Mesendoderm (in vitro differentiated cells): ENCODE measurements around the gene CENPI.

ENCODE experiments used
- DNase-seq: peaks from one replicate; pipeline ENCODE4 v3.0.0; 2013
- H2AK5ac ChIP-seq: 2 replicates; pipeline ENCODE4 v1.6.1; 2013; ENCODE audit warnings: low read length, inconsistent platforms
- H2BK120ac ChIP-seq: 2 replicates; pipeline ENCODE4 v1.6.1; 2013; ENCODE audit warnings: low read depth, mild to moderate bottlenecking, low read length, moderate library complexity, mixed read lengths
- H2BK15ac ChIP-seq: replicated peaks from 2 replicates; pipeline ENCODE4 v1.6.1; 2013; ENCODE audit warnings: low read depth, mild to moderate bottlenecking, moderate library complexity
- H2BK5ac ChIP-seq: 2 replicates; pipeline ENCODE4 v1.6.1; 2013; ENCODE audit warnings: low read length, inconsistent platforms
- H3K18ac ChIP-seq: 2 replicates; pipeline ENCODE4 v1.6.1; 2013; ENCODE audit warnings: mild to moderate bottlenecking, low read length, mixed read lengths
- H3K23ac ChIP-seq: one replicate; pipeline ENCODE4 v1.6.1; 2013; ENCODE audit warnings: low read length
- H3K27ac ChIP-seq: 2 replicates; pipeline ENCODE4 v1.5.1; 2013; ENCODE audit warnings: low read depth, mild to moderate bottlenecking, inconsistent platforms, low read length, moderate library complexity
- H3K27me3 ChIP-seq: 2 replicates; pipeline ENCODE4 v1.6.1; 2013; ENCODE audit warnings: low read length, control low read depth, mild to moderate bottlenecking, inconsistent platforms; ENCODE audit not compliant: insufficient read depth, poor library complexity
- H3K36me3 ChIP-seq: 2 replicates; pipeline ENCODE4 v1.6.1; 2013; ENCODE audit warnings: low read length, inconsistent platforms; ENCODE audit not compliant: control insufficient read depth, insufficient read depth
- H3K4ac ChIP-seq: one replicate; pipeline ENCODE4 v1.6.1; 2013; ENCODE audit warnings: low read depth, mild to moderate bottlenecking, low read length, moderate library complexity
- H3K4me1 ChIP-seq: 2 replicates; pipeline ENCODE4 v1.6.1; 2013; ENCODE audit warnings: low read depth, low read length, inconsistent platforms; ENCODE audit not compliant: control insufficient read depth
- H3K4me2 ChIP-seq: 2 replicates; pipeline ENCODE4 v1.6.1; 2013; ENCODE audit warnings: low read length
- H3K4me3 ChIP-seq: 2 replicates; pipeline ENCODE4 v1.5.1; 2013; ENCODE audit warnings: mild to moderate bottlenecking, low read length
- H3K56ac ChIP-seq: one replicate; pipeline ENCODE4 v1.6.1; 2013; ENCODE audit warnings: low read length
- H3K79me1 ChIP-seq: 2 replicates; pipeline ENCODE4 v1.6.1; 2013; ENCODE audit warnings: low read length, inconsistent platforms
- H3K79me2 ChIP-seq: 2 replicates; pipeline ENCODE4 v1.6.1; 2013; ENCODE audit warnings: mild to moderate bottlenecking, low read length; ENCODE audit not compliant: control insufficient read depth, insufficient read depth
- H3K9ac ChIP-seq: 2 replicates; pipeline ENCODE4 v1.6.1; 2013; ENCODE audit warnings: low read length, inconsistent platforms
- H4K5ac ChIP-seq: one replicate; pipeline ENCODE4 v1.6.1; 2013; ENCODE audit warnings: low read length
- H4K8ac ChIP-seq: one replicate; pipeline ENCODE4 v1.6.1; 2013; ENCODE audit warnings: low read depth, mild to moderate bottlenecking, control low read depth, low read length, moderate library complexity
- WGBS: extraction: QIAGEN DNeasy Blood & Tissue Kit; methylation state at CpG from one replicate; pipeline ENCODE4 v1.1.7; 2013; ENCODE audit warnings: low lambda C conversion rate, missing lambda C conversion rate; ENCODE audit not compliant: insufficient coverage; ENCODE audit errors: extremely low coverage; 5-methylcytosine and 5-hydroxymethylcytosine counted together

CENPI gene

DNA sequence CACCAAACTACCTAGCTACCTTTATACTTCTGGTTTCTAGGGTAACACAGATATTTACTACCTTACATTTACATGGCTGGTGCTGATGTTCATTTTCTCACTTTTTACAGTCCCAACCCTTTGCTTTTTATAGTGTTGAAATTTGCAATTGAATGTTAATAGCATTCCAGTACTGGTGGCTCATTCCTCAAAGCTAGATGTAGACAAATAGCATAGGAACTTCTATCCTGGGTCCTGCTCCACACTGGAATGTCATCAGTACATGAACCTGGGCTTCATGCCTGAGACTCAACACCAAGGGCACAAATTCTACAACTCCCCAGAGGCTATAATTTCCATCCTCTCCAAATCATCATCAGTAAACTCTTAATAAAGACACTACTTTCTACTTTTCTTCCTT, 35.8 kb upstream of the CENPI start:
- Histone ChIP-seq H2AK5ac (no peak overlapping the region), H2BK120ac (no peak overlapping the region), H3K9ac (no peak overlapping the region), H2BK5ac (no peak overlapping the region), H3K79me2 (no peaks in the 10 kb centered on the region), H3K36me3 (no peaks in the 10 kb centered on the region), H3K27me3 (no peaks in the 10 kb centered on the region), H3K18ac (no peak overlapping the region), H4K8ac (no peak overlapping the region), H3K23ac (no peak overlapping the region), H3K4ac (no peak overlapping the region), H3K79me1 (no peaks in the 10 kb centered on the region), H3K4me1 (no peaks in the 10 kb centered on the region), H3K4me3 (no peak overlapping the region), H3K56ac (no peak overlapping the region), H3K4me2 (no peak overlapping the region), H3K27ac (no peak overlapping the region), H2BK15ac (no peak overlapping the region), H4K5ac (no peak overlapping the region)
- DNase-seq: peak; percentile 10

- H3K4me2 ChIP-seq: no peak overlapping the region
- WGBS: no CpG with 5 or more reads among the region's 3 CpGs
- H3K4ac ChIP-seq: no peak overlapping the region
- H2BK120ac ChIP-seq: no peak overlapping the region
- H2AK5ac ChIP-seq: no peak overlapping the region
- no peaks in the 10 kb centered on the region for H3K36me3 ChIP-seq
- no peak overlapping the region for H3K4me3 ChIP-seq
- H2BK15ac ChIP-seq: no peak overlapping the region
- no peak overlapping the region for H3K27ac ChIP-seq
- no peak overlapping the region for H2BK5ac ChIP-seq
- no peak overlapping the region for H3K56ac ChIP-seq
- no peaks in the 10 kb centered on the region for H3K4me1 ChIP-seq
- no peaks in the 10 kb centered on the region for H3K79me2 ChIP-seq
- H4K8ac ChIP-seq: no peak overlapping the region
- no peak overlapping the region for H3K23ac ChIP-seq
- H3K79me1 ChIP-seq: no peaks in the 10 kb centered on the region
- no peaks in the 10 kb centered on the region for H3K27me3 ChIP-seq
- no peak overlapping the region for H4K5ac ChIP-seq
- no peak overlapping the region for H3K9ac ChIP-seq
- no peak overlapping the region for H3K18ac ChIP-seq
- DNase-seq: no peak
These were observed 26.4 kb upstream of the CENPI start for GRCh38 chrX:101071582-101071981.

- Histone ChIP-seq H3K36me3 (no peaks in the 10 kb centered on the region), H3K56ac (peak within 1 kb of the TSS; percentile 29), H4K5ac (no peak within 1 kb of the TSS), H3K23ac (no peak within 1 kb of the TSS), H3K27me3 (no peaks in the 10 kb centered on the region), H3K27ac (no peak within 1 kb of the TSS), H3K79me1 (no peaks in the 10 kb centered on the region), H3K18ac (no peak within 1 kb of the TSS), H3K79me2 (no peaks in the 10 kb centered on the region), H3K4me1 (no peaks in the 10 kb centered on the region), H3K4me2 (peak within 1 kb of the TSS; percentile 42), H2BK5ac (no peak within 1 kb of the TSS), H4K8ac (no peak within 1 kb of the TSS), H3K4me3 (peak within 1 kb of the TSS; percentile 18), H2BK15ac (no peak within 1 kb of the TSS), H3K4ac (no peak within 1 kb of the TSS), H2AK5ac (no peak within 1 kb of the TSS), H2BK120ac (no peak within 1 kb of the TSS), H3K9ac (peak within 1 kb of the TSS; percentile 9)
- no CpG with 5 or more reads among the region's 23 CpGs for WGBS
- peak; percentile 49 for DNase-seq
These were observed 19.0 kb upstream of the CENPI start, which contains the start of gene TMEM35A for GRCh38 chrX:101078716-101079598. TSS of gene TMEM35A (plus strand) at chrX:101078879. CDS start at chrX:101079003, 124 bp downstream.

DNA sequence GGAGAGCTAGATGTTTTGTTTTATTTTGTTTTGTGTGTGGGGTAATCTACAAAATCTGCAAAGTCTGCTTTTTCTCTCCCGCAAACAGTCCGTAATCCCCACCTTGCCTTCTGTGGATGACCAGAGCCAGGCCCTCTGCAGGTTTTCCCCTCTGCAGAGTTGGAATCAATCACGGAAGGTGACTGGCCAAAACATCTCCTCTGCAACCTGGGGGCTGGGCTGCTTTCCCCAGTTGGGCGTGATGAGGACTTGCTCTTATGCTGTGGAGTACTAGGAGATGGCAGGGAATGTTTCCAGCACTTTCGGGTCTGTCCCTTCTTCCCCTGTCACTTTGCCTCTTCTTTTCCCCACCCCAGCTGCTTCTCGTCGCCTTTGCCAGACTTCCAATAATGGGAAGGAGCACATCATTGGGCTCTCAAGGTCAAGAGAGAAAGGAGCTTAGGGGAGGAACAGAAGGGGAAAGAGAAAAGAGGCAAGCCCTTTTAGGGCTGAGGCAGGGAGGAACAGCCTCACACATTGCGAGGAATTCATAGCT, 18.2 kb upstream of the CENPI start:
- no peak overlapping the region for H3K9ac ChIP-seq
- no peaks in the 10 kb centered on the region for H3K79me1 ChIP-seq
- no peaks in the 10 kb centered on the region for H3K27me3 ChIP-seq
- H3K4me1 ChIP-seq: no peaks in the 10 kb centered on the region
- no peaks in the 10 kb centered on the region for H3K36me3 ChIP-seq
- H3K79me2 ChIP-seq: no peaks in the 10 kb centered on the region
- no peak overlapping the region for H3K4me3 ChIP-seq
- no CpG with 5 or more reads among the region's 8 CpGs for WGBS
- no peak overlapping the region for H2BK120ac ChIP-seq
- H4K5ac ChIP-seq: no peak overlapping the region
- H4K8ac ChIP-seq: no peak overlapping the region
- no peak overlapping the region for H3K56ac ChIP-seq
- no peak overlapping the region for H2AK5ac ChIP-seq
- H3K23ac ChIP-seq: no peak overlapping the region
- no peak overlapping the region for H3K27ac ChIP-seq
- no peak overlapping the region for H2BK15ac ChIP-seq
- DNase-seq: no peak
- H2BK5ac ChIP-seq: no peak overlapping the region
- H3K4ac ChIP-seq: no peak overlapping the region
- no peak overlapping the region for H3K4me2 ChIP-seq
- no peak overlapping the region for H3K18ac ChIP-seq

DNA sequence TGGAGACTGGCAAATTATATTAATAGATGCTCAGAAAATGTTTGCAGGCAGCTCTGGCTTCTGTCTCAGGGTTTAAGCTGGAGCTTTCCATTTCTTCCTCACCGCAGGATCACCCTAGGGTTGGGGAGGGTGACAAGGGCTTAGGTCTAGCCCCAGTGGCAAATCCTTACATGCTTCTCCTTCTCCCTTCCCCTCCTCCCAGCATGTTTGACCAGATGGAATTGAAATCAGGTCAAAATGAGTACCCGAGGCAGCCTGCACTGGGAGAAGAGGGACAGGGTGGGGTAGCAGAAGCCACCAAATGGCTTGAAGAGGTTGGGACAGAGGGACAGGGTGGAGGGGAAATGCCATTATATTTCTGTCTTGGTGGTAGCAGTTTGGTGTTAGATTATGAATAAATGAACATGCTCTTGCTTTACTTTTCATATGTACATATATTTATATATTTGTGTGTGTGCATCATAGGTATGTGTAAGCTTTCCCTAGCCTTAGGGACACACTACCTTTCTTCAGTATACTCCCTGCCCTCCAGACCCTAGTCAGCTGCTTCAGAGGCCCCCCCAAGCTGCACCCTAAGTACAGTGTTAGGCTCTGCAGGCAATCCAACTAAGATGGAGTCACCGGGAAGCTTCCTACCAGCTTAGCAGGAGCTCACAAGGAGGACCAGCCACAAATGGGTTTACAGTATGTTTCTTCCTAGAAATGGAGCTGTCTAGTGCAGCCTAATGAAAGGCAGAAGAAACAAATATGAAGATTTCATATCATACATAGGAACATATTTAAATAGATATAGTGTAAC, 17.5 kb upstream of the CENPI start:
- DNase-seq: no peak
- Histone ChIP-seq H3K4me2 (no peak overlapping the region), H3K4me3 (no peak overlapping the region), H3K27me3 (no peaks in the 10 kb centered on the region), H4K8ac (no peak overlapping the region), H3K4me1 (no peaks in the 10 kb centered on the region), H2BK15ac (no peak overlapping the region), H3K27ac (no peak overlapping the region), H3K9ac (no peak overlapping the region), H3K79me2 (no peaks in the 10 kb centered on the region), H3K36me3 (no peaks in the 10 kb centered on the region), H3K56ac (no peak overlapping the region), H2BK120ac (no peak overlapping the region), H3K18ac (no peak overlapping the region), H3K23ac (no peak overlapping the region), H3K79me1 (no peaks in the 10 kb centered on the region), H2BK5ac (no peak overlapping the region), H2AK5ac (no peak overlapping the region), H4K5ac (no peak overlapping the region), H3K4ac (no peak overlapping the region)
- no CpG with 5 or more reads among the region's 3 CpGs for WGBS
